HG02981 (cell line): ENCODE data around the gene WDR13.
"Not testable (repeated sequence)": the region's sequence is repeated elsewhere in the genome, so short reads cannot be mapped to it uniquely, and the experiment has no call there.

Source experiments
- ATAC-seq: cut with Tn5 transposase; IDR thresholded peaks from one replicate; pipeline ENCODE4 v1.9.1; 2021; ENCODE audit warnings: mild to moderate bottlenecking, moderate library complexity; ENCODE audit not compliant: unreplicated experiment

Gene WDR13

GRCh38 chrX:48597353-48598264 lies at the start of gene WDR13:
Gene WDR13, plus strand, starts transcription at chrX:48597492. Its CDS starts 505 bp downstream, at chrX:48597997.
- peak; percentile 73 for ATAC-seq

GRCh38 chrX:48548871-48549270 lies 48.4 kb upstream of the WDR13 start:
- no peak for ATAC-seq

DNA sequence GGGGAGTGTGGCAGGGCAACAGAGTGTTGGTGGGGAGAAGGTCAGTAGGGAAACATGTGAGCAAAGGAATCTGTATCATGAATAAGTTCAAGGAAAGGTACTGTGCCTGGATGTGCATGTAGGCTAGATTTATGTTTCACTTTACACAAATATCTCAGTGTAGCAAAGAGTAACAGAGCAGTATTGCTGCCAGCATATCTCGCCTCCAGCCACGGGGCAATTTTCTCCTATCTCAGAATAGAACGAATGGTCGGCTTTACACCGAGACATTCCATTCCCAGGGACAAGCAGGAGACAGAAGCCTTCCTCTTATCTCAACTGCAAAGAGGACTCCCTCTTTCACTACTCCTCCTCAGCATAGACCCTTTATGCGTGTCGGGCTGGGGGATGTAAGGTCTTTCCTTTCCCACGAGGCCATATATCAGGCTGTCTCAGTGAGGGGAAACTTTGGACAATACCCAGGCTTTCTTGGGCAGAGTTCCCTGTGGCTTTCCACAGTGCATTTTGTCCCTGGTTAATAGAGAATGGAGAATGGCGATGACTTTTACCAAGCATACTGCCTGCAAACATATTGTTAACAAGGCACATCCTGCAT lies 41.5 kb upstream of the WDR13 start:
- ATAC-seq: not testable (repeated sequence)

- ATAC-seq: no peak
Observed at GRCh38 chrX:48558271-48558670, 39.0 kb upstream of the WDR13 start.

GRCh38 chrX:48559636-48560035 lies 37.7 kb upstream of the WDR13 start:
- ATAC-seq: no peak

GRCh38 chrX:48560056-48560455 lies 37.2 kb upstream of the WDR13 start:
- no peak for ATAC-seq

- no peak for ATAC-seq
Observed at GRCh38 chrX:48560681-48561080, 36.6 kb upstream of the WDR13 start.

DNA sequence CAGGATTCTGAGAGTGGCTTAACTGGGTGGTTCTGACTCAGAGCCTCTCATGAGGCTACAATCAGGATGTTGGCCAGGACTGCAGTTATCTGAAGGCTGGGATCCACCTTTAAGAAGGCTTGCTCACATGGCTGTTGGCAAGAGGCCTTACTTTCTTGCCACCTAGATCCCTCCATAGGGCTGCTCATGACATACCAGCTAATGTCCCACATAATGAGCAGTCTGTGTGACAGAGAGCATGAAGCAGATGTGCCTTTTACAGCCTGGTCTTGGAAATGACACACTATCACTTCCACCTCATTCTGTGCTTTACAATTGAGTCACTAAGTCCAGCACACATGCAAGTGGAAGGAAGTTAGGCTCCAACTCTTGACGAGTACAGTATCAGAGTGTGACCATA lies 27.3 kb upstream of the WDR13 start:
- ATAC-seq: peak; percentile 45

GRCh38 chrX:48573690-48574269 lies 23.5 kb upstream of the WDR13 start:
- peak; percentile 13 for ATAC-seq

DNA sequence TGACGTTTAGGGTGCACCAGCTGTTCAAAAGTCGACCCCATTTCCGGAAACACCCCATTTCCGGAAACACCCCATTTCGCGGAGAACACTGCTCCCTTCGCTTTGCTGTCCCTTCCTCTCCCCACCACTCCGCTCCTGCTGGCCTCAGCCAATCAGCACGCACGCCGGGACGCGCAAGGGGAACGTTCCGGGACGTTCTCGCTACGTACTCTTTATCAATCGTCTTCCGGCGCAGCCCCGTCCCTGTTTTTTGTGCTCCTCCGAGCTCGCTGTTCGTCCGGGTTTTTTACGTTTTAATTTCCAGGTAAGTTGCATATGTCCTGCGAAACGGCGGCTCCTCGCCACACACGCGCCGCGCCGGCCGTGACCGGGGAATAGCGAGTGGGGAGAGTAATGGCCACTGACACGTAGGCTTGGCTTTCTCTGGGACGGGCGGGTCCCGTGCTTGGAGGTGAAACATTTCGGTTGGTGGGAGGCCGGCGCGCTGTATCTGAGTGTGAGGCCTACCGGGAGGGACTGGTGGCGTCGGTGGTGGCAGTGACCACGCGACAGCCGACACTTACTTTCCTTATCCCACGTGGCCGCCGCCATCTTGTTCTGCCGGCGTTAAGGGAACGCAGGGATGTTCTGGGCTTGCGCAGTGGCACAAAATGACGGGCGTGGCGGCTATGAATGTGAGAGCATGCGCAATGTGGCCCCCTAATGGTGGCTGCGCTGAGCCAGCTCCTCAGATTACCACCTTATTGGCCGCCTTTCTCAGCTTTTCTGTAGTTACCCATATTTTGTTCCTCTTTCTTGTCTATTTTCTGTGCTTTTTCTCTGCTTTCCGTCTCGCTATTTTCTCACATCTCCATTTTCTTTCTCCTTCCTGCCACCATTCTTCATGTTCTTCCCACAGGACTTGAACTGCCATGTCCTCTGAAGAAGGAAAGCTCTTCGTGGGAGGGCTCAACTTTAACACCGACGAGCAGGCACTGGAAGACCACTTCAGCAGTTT lies 22.7 kb upstream of the WDR13 start, which contains the start of gene RBM3:
Gene RBM3 (plus strand): TSS at position 215 of the 997 bp plus-strand sequence. CDS start 697 bp downstream, at position 912.
- ATAC-seq: peak; percentile 78

- ATAC-seq: no peak
Observed at GRCh38 chrX:48575642-48576041, 21.6 kb upstream of the WDR13 start.

GRCh38 chrX:48576108-48576507 lies 21.2 kb upstream of the WDR13 start:
- no peak for ATAC-seq

- no peak for ATAC-seq
Observed at GRCh38 chrX:48578661-48579128, 18.6 kb upstream of the WDR13 start.

GRCh38 chrX:48579259-48579658 lies 18.0 kb upstream of the WDR13 start:
- ATAC-seq: no peak

DNA sequence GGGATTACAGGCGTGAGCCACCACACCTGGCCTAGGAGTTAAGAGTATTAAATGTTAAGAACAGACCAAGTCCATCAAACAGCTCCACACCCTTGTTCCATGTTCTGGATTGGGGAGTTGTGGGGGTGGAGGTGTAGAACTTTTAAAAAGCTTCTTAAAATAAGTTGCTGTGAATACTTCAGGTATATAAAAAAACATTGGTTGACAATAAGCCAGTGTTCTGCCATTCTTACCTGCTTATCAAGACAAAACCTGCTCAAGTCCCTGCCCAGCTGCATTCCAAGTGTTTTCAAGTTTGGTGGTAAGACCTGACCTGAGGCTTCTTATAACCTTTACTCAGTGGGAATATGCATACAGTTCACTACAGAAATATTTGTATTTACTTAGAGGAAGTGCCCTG lies 16.6 kb upstream of the WDR13 start:
- ATAC-seq: no peak

DNA sequence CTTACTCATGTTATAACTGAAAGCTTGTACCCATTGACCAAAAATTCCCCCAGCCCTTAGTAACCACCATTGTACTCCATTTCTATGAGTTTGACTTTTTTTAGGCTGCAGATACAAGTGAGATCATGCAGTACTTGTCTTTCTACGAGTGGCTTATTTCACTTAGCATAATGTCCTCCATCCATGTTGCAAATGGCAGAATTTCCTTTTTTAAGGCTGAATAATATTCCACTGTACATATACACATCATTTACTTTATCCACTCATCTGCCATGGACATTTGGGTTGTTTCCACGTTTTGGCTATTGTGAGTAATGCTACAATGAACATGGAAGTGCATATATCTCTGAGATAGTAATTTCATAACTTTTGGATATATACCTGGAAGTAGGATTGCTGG lies 12.6 kb upstream of the WDR13 start:
- ATAC-seq: no peak

DNA sequence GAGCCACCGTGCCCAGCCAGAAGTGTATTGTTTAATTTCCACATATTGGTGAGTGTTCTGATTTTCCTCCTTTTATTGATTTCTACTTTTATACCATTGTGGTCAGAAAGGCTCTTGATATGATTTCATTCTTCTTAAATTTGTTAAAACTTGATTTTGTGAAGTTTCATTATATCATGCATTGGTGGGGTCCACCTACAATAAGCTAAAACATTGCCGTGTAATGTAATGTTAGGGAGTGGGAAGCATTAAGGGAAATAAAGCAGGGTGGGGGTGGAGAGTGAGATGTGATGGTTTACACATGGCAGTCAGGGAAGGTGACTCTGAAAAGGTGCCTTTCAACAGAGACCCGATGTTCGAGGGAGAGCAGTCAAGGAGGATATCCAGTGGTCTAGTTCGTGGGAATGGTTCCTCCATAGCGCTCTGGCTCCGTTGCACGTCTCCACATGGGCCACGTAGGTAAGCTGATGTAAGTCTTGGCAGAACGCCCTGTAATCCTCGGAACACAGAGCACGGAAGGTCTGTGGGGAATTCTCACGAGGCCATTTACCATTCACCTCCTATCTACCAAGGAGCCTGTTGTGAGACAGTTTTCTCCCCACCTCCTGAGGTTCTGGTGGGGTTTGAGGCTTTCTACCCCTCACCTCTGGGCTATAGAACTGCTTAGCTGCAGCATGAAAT lies 7.7 kb upstream of the WDR13 start:
- no peak for ATAC-seq

DNA sequence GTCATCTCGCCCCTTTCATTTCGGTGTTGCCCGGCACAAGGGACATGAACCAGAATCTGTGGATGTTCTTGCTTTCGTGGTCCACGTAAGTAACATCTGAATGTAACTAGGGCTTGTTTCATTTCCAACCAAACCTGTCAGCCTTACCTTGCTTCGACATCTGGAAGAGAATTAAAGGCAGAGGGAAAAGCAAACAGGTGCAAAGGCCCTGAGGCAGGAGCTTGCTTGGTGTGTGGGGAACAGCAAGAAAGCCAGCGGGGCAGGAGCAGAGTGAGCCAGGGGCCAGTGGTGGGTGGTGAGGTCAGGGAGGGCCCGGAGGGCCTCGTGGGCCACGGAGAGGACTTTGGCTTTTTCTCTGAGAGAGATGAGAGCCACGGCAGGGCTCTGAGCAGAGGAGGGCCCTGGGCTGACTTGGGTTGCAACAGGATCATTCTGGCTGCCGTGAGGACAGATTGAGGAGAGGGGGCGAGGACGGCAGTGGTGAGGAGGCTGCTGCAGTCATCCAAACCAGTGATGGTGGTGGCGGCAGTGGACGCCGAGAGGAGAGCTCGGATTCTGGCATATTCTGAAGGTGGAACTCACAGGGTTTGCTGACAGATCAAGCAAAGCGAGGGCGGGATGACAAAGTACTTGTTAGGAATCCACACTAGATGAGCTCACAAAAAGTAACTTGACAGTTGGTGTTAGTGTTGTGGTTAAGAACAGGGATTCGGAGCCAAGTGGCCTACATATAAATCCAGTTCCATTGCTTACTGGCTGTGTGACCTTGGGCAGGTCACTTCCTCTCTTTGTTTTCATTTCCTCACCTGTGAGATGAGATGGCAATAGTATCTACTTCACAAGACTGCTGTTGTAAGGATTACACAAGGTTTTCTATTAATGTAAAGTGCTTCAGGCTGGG lies 6.8 kb upstream of the WDR13 start:
- no peak for ATAC-seq

DNA sequence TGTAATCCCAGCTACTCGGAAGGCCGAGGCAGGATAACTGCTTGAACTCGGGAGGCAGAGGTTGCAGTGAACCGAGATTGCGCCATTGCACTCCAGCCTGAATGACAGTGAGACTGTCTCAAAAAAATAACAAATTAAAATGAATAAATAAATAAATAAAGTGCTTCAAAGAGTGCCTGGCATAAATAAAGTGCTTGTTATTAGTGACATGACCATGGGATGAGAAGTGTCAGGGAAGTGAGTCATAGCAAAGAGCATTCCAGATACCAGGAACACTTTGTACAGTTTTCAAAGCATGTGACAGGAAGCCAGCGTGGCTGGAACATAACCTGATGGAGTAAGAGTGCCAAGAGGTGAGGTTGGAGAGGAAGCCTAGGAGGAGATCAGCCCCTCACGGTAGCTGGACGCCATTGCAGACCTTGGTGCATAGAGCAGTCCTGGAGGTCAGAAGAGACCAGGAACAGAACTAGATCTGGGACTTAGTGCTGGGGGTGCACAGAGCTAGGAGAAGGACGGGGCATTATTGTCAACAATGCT lies 6.0 kb upstream of the WDR13 start:
- no peak for ATAC-seq
